Vagina (tissue), 2 donors: ENCODE data around the gene BPIFA3.

Experiments
- POLR2A ChIP-seq, 2 donors: fragments of 450-650 bp; IDR thresholded peaks; one replicate each; pipeline ENCODE4 v1.6.1; 2017; ENCODE audit warnings: antibody characterized with exemption in 2 of 2, mild to moderate bottlenecking in 2 of 2, moderate library complexity in 2 of 2
- TF ChIP-seq, protein P1 (sequence below), 3 experiments: fragments of 450-650 bp in 2 of 3; fragments of 200-600 bp in 1 of 3; sonication (generic) in 1 of 3; IDR thresholded peaks; one replicate each; pipeline ENCODE4 v1.5.1; 2017 to 2019; ENCODE audit warnings: antibody characterized with exemption in 3 of 3, mild to moderate bottlenecking in 2 of 3, moderate library complexity in 2 of 3

DNA sequence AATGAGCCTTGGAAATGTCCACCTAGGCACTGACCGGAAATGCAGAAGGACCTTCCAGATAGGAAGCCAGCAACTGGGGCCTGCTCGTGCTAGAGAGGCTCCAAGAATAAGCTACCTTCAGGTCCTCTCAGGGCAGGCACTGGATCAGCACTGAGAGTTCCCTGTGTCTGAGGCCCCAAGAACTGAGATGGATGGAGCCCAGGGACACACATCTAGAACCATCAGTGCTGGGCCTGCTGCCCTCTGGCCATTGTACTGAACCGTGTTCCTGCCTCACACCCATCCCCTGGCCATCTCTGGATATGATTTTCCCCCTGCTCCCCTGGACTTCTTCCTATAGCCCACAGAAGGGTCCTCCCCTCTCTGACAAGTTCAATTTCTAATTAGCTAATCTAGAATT lies 28.9 kb downstream of the BPIFA3 start:
- TF ChIP-seq, protein P1, sequence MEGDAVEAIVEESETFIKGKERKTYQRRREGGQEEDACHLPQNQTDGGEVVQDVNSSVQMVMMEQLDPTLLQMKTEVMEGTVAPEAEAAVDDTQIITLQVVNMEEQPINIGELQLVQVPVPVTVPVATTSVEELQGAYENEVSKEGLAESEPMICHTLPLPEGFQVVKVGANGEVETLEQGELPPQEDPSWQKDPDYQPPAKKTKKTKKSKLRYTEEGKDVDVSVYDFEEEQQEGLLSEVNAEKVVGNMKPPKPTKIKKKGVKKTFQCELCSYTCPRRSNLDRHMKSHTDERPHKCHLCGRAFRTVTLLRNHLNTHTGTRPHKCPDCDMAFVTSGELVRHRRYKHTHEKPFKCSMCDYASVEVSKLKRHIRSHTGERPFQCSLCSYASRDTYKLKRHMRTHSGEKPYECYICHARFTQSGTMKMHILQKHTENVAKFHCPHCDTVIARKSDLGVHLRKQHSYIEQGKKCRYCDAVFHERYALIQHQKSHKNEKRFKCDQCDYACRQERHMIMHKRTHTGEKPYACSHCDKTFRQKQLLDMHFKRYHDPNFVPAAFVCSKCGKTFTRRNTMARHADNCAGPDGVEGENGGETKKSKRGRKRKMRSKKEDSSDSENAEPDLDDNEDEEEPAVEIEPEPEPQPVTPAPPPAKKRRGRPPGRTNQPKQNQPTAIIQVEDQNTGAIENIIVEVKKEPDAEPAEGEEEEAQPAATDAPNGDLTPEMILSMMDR (IDR thresholded peaks at IDR 0.05), result no peak
- no peak for TF ChIP-seq POLR2A (IDR thresholded peaks at IDR 0.05)
